Kidney (tissue), 14 donors: Measurements from ENCODE around the gene SFMBT2. TPM values are rescaled to one million over a fixed set of nuclear protein-coding genes. Genes with fewer than 3 reads are reported as not detected.

ENCODE experiments used
- DNase-seq, 5 donors: peaks; one replicate each; pipeline ENCODE4 v3.0.0-alpha.2; 2013 to 2020
- FAIRE-seq: peaks from 2 replicates; lab custom pipeline; 2012; peaks lifted over from hg19 to GRCh38; lab: Jason Lieb, UNC
- H3K27ac ChIP-seq, 2 donors: one replicate each; pipeline ENCODE4 v1.7.0; 2013; ENCODE audit warnings: low read depth in 2 of 2, low read length in 2 of 2, inconsistent platforms in 1 of 2
- H3K27me3 ChIP-seq: one replicate; pipeline ENCODE4 v1.7.1; 2013; ENCODE audit warnings: low read length, inconsistent platforms; ENCODE audit not compliant: control insufficient read depth, insufficient read depth
- H3K36me3 ChIP-seq, 3 donors: one replicate each; pipeline versions ENCODE4 v1.7.0 to v1.7.1; 2013; ENCODE audit warnings: low read length in 3 of 3, control low read depth in 1 of 3, inconsistent platforms in 1 of 3; ENCODE audit not compliant: insufficient read depth in 3 of 3, control insufficient read depth in 2 of 3
- H3K4me1 ChIP-seq, 3 donors: one replicate each; pipeline versions ENCODE4 v1.7.0 to v1.7.1; 2013; ENCODE audit warnings: low read length in 3 of 3, inconsistent platforms in 1 of 3, low read depth in 1 of 3; ENCODE audit not compliant: control insufficient read depth in 2 of 3, insufficient read depth in 2 of 3
- H3K4me3 ChIP-seq, 3 donors: one replicate each; pipeline versions ENCODE4 v1.7.0 to v1.8.1; 2013; ENCODE audit warnings: low read length in 3 of 3, control low read depth in 1 of 3, inconsistent platforms in 1 of 3
- H3K9ac ChIP-seq, 3 donors: one replicate each; pipeline versions ENCODE4 v1.7.0 to v1.7.1; 2013; ENCODE audit warnings: low read length in 3 of 3, control low read depth in 1 of 3, inconsistent platforms in 1 of 3
- H3K9me3 ChIP-seq, 3 donors: one replicate each; pipeline versions ENCODE4 v1.7.0 to v1.7.1; 2013; ENCODE audit warnings: low read length in 3 of 3, control low read depth in 1 of 3, inconsistent platforms in 1 of 3; ENCODE audit not compliant: control insufficient read depth in 2 of 3, insufficient read depth in 1 of 3
- intact Hi-C: fragments of 100-400 bp; cut with DNase I; formaldehyde crosslinking; loops from one replicate; pipeline ENCODE4 v1.11.1; 2022
- polyA plus RNA-seq: library from polyadenylated mRNA; stranded (reverse); fragments of 350-450 nt; fragmentation: Illumina TruSeq; extraction: RNeasy Lipid Tissue Mini Kit (QIAGEN cat#74804); gene quantifications from one replicate; pipeline ENCODE4 v1.2.3, GENCODE V29; 2014; ENCODE audit warnings: low read depth, low replicate concordance; ENCODE audit not compliant: insufficient read depth
- total RNA-seq: library from RNA; stranded (reverse); fragmentation: NEBNext Ultra II Directional; extraction: Animal tissue kit (Norgen Biotek cat#: 25700); gene quantifications from one replicate; pipeline ENCODE4 v1.2.1, GENCODE V29; 2021
- TF ChIP-seq, protein P1 (sequence below): IDR thresholded peaks from 3 replicates; pipeline ENCODE4 v1.5.1; 2012; ENCODE audit warnings: mild to moderate bottlenecking, moderate library complexity, borderline replicate concordance; ENCODE audit not compliant: insufficient read depth; ENCODE audit errors: extremely low read depth
- donor health status: control.
- donor health status: control.
- donor health status: control.
- donor health status: control.
- donor health status: control.
- donor health status: DM: yes; HTN: yes; CAD: no.
- donor health status: Normal renal cell carcinoma (clear cell type).

Gene SFMBT2
- total and polyA plus RNA-seq, 2 donors from 2014 or later = 1.2 to 15.3 TPM

DNA sequence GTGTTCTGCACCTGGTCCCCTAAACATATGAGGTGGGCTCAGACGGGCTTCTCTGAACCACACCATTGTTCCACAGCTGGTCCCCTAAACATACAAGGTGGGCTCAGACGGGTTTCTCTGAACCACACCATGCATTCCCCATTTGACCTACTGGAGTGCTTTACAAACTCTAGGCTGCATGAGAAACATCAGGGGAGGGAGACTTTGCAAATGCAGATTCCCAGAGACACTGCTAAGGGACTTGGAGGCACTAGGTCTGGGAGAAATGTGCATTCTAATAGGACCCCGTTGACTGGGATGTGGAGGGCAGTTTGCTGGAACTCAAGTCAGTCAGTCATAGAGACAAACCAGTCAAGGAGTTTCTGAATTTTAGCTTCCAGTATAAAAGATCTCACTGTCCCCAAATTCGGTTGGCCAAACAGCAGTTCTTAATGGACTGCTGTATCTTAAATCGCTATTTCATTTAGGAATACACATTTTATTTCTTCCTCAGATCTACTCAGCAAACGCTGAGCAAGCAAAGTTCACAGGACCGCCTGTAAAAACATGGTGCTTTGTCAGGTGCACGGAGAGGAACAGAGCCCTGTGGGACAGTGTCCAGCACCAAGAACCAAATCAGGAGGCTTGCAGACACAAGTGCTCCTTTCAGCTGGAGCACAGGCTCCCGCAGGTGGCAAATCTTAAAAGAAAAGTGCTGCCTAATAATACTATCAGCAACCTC is 198.8 kb downstream of the SFMBT2 start:
- intact Hi-C loops = no loop called here
- Histone ChIP-seq H3K4me1 (no peaks in the 10 kb centered on the region), H3K36me3 (no peaks in the 10 kb centered on the region), H3K9ac (no peak overlapping the region), H3K27me3 (no peaks in the 10 kb centered on the region), H3K27ac (no peak overlapping the region), H3K4me3 (no peak overlapping the region), H3K9me3 (no peaks in the 10 kb centered on the region)
- FAIRE-seq (no peak), DNase-seq (no peak)
- TF ChIP-seq, protein P1, sequence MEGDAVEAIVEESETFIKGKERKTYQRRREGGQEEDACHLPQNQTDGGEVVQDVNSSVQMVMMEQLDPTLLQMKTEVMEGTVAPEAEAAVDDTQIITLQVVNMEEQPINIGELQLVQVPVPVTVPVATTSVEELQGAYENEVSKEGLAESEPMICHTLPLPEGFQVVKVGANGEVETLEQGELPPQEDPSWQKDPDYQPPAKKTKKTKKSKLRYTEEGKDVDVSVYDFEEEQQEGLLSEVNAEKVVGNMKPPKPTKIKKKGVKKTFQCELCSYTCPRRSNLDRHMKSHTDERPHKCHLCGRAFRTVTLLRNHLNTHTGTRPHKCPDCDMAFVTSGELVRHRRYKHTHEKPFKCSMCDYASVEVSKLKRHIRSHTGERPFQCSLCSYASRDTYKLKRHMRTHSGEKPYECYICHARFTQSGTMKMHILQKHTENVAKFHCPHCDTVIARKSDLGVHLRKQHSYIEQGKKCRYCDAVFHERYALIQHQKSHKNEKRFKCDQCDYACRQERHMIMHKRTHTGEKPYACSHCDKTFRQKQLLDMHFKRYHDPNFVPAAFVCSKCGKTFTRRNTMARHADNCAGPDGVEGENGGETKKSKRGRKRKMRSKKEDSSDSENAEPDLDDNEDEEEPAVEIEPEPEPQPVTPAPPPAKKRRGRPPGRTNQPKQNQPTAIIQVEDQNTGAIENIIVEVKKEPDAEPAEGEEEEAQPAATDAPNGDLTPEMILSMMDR = no peak

DNA sequence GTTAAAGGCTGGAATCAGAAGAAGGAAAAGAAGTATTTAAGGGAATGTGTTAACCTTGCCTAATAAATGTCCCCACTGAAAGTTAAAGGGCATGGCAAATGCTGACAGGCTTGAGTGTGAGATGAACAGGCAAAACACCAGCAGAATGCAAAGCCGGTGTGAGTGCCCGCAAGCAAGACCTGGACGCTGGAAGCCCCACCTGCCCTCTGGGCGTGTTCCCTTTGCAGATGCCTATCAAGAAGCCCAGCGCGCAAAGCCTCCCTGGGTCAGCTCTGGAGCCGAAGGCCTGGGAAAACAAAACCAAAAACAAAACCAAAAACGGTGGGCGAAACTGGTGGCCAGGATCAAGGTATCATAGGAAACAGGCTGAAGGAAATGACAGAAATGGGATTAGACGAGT is 200.3 kb downstream of the SFMBT2 start:
- H3K4me1 ChIP-seq = no peaks in the 10 kb centered on the region
- intact Hi-C loops = no loop called here
- H3K27me3 ChIP-seq = no peaks in the 10 kb centered on the region
- TF ChIP-seq, protein P1 = no peak
- H3K4me3 ChIP-seq = no peak overlapping the region
- DNase-seq (no peak), FAIRE-seq (no peak)
- no peaks in the 10 kb centered on the region for H3K9me3 ChIP-seq
- no peak overlapping the region for H3K27ac ChIP-seq
- no peak overlapping the region for H3K9ac ChIP-seq
- H3K36me3 ChIP-seq = no peaks in the 10 kb centered on the region

DNA sequence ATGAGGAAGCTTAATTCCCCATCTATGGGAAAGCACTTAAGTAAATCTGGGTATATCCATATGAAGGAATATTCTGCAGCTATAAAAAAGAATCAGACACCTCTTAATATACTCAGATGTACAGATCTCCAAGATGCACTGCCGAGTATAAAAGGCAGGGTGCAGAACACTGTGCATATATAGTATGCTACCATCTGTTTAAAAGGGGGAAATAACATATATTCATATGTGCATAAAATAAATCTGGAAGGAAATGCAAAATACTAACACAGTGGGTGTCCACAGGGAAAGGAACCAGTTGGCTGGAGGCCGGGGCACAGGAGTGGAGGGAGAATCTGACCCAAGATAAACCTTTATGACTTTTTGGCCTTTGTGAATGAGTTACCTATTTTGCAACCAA is 201.4 kb downstream of the SFMBT2 start:
- FAIRE-seq (no peak), DNase-seq (no peak)
- no peak overlapping the region for H3K27ac ChIP-seq
- intact Hi-C loops = no loop called here
- no peaks in the 10 kb centered on the region for H3K9me3 ChIP-seq
- no peaks in the 10 kb centered on the region for H3K4me1 ChIP-seq
- TF ChIP-seq, protein P1 = no peak
- H3K36me3 ChIP-seq = no peaks in the 10 kb centered on the region
- H3K4me3 ChIP-seq = no peak overlapping the region
- H3K9ac ChIP-seq = no peak overlapping the region
- H3K27me3 ChIP-seq = no peaks in the 10 kb centered on the region
